Glutamatergic neuron (in vitro differentiated cells): ENCODE results near the gene OSGEP. TPM values are rescaled to one million over a fixed set of nuclear protein-coding genes. Genes with fewer than 3 reads are reported as not detected.
A peak's percentile ranks its signal among the peaks of the same experiment; 100 is the strongest.

Source experiments
- DNase-seq: peaks from one replicate; pipeline ENCODE4 v3.0.0; 2022
- H3K27ac Mint-ChIP-seq: one replicate; pipeline ENCODE4 v1.8.0; 2020; ENCODE audit warnings: mild to moderate bottlenecking, mixed read lengths, inconsistent platforms; ENCODE audit not compliant: unreplicated experiment
- H3K27me3 Mint-ChIP-seq: one replicate; pipeline ENCODE4 v1.8.0; 2020; ENCODE audit warnings: mild to moderate bottlenecking, moderate library complexity, mixed read lengths, inconsistent platforms; ENCODE audit not compliant: unreplicated experiment
- H3K36me3 Mint-ChIP-seq: one replicate; pipeline ENCODE4 v1.8.0; 2020; ENCODE audit warnings: mild to moderate bottlenecking, mixed read lengths, inconsistent platforms; ENCODE audit not compliant: unreplicated experiment
- H3K4me1 Mint-ChIP-seq: one replicate; pipeline ENCODE4 v1.8.0; 2020; ENCODE audit warnings: mild to moderate bottlenecking, low read depth, mixed read lengths, inconsistent platforms; ENCODE audit not compliant: unreplicated experiment
- H3K4me3 Mint-ChIP-seq: one replicate; pipeline ENCODE4 v1.8.0; 2020; ENCODE audit warnings: mild to moderate bottlenecking, mixed read lengths, inconsistent platforms; ENCODE audit not compliant: unreplicated experiment
- H3K9me3 Mint-ChIP-seq: one replicate; pipeline ENCODE4 v1.8.0; 2020; ENCODE audit warnings: mild to moderate bottlenecking, moderate library complexity, mixed read lengths, inconsistent platforms; ENCODE audit not compliant: unreplicated experiment
- total RNA-seq: library from RNA; stranded (reverse); fragmentation: NEBNext Ultra II Directional; extraction: Animal tissue kit (Norgen Biotek cat#: 25700); gene quantifications from one replicate; pipeline ENCODE4 v1.2.1, GENCODE V29; 2021; ENCODE audit not compliant: unreplicated experiment
- TF ChIP-seq, protein P1 (sequence below): fragments of 200-600 bp; sonication (generic); IDR thresholded peaks from one replicate; pipeline ENCODE4 v1.5.0; 2021; ENCODE audit not compliant: partially characterized antibody, unreplicated experiment

Gene OSGEP
- total RNA-seq, 1 donor from 2014 or later = 65.0 TPM

- H3K4me3 Mint-ChIP-seq = no peak overlapping the region
- peaks cover 8% of the 10 kb centered on the region for H3K27me3 Mint-ChIP-seq
- TF ChIP-seq, protein P1, sequence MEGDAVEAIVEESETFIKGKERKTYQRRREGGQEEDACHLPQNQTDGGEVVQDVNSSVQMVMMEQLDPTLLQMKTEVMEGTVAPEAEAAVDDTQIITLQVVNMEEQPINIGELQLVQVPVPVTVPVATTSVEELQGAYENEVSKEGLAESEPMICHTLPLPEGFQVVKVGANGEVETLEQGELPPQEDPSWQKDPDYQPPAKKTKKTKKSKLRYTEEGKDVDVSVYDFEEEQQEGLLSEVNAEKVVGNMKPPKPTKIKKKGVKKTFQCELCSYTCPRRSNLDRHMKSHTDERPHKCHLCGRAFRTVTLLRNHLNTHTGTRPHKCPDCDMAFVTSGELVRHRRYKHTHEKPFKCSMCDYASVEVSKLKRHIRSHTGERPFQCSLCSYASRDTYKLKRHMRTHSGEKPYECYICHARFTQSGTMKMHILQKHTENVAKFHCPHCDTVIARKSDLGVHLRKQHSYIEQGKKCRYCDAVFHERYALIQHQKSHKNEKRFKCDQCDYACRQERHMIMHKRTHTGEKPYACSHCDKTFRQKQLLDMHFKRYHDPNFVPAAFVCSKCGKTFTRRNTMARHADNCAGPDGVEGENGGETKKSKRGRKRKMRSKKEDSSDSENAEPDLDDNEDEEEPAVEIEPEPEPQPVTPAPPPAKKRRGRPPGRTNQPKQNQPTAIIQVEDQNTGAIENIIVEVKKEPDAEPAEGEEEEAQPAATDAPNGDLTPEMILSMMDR = no peak
- DNase-seq = no peak
- no peaks in the 10 kb centered on the region for H3K4me1 Mint-ChIP-seq
- H3K27ac Mint-ChIP-seq = no peak overlapping the region
- H3K9me3 Mint-ChIP-seq = peaks cover 5% of the 10 kb centered on the region
- H3K36me3 Mint-ChIP-seq = no peaks in the 10 kb centered on the region
Measured at GRCh38 chr14:20436363-20436755, 18.3 kb downstream of the OSGEP start.

- Mint-ChIP-seq H3K27ac (no peak within 1 kb of the TSS), H3K9me3 (peaks cover 2% of the 10 kb centered on the region), H3K27me3 (peaks cover 8% of the 10 kb centered on the region), H3K4me1 (no peaks in the 10 kb centered on the region), H3K4me3 (peak within 1 kb of the TSS; percentile 73), H3K36me3 (no peaks in the 10 kb centered on the region)
- DNase-seq = no peak
- TF ChIP-seq, protein P1 = no peak
Measured at GRCh38 chr14:20435582-20436362, 18.8 kb downstream of the OSGEP start, which contains the start of gene KLHL33. KLHL33 (minus strand) TSS chr14:20436166; CDS start chr14:20435811, 355 bp downstream.

DNA sequence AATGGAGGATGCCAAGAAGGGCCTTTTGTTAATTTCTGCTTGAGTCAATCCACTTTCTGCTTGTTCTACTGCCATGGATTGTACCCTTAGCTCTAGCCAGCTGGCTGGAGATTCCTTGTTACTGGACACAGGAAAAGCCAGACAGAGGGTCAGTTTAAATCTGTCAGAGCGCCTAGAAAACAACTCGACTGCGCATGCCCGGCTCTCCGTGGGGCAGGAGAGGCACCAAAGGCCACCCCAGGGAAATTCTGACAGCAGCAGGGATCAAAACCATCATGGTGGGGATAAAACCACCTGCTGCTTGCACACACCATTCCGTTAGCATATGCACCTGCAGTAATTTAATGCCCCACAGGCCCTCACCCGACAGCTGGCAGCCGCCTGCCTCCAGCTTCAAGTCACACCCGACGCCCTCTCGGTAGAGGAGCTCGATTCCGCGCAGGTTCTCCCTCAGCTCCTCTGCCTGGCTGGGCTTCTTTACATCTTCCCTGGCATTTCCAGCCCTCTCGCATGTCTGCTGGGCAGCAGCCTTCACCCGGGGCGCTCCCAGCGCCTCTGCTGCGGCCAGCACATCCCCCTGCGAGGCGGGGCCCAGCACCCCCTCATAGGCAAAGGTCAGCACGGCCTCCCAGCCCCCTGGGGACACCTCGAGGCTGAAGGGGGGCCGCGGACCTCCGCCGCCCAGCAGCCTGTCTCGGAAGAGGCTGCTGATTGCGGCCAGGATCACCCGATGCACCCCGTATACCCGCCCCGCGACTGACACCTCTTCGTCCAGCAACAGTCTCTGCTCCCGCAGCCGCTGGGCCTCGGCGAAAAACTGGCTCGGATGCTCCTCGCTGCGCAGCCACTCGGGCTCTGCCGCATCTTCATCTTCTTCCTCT is 19.7 kb downstream of the OSGEP start:
- TF ChIP-seq, protein P1 = no peak
- DNase-seq = peak; percentile 51
- Mint-ChIP-seq H3K4me3 (peak overlapping the region; percentile 73), H3K4me1 (no peaks in the 10 kb centered on the region), H3K27me3 (peaks cover 7% of the 10 kb centered on the region), H3K27ac (peak overlapping the region; percentile 22), H3K36me3 (no peaks in the 10 kb centered on the region), H3K9me3 (peaks cover 2% of the 10 kb centered on the region)

DNA sequence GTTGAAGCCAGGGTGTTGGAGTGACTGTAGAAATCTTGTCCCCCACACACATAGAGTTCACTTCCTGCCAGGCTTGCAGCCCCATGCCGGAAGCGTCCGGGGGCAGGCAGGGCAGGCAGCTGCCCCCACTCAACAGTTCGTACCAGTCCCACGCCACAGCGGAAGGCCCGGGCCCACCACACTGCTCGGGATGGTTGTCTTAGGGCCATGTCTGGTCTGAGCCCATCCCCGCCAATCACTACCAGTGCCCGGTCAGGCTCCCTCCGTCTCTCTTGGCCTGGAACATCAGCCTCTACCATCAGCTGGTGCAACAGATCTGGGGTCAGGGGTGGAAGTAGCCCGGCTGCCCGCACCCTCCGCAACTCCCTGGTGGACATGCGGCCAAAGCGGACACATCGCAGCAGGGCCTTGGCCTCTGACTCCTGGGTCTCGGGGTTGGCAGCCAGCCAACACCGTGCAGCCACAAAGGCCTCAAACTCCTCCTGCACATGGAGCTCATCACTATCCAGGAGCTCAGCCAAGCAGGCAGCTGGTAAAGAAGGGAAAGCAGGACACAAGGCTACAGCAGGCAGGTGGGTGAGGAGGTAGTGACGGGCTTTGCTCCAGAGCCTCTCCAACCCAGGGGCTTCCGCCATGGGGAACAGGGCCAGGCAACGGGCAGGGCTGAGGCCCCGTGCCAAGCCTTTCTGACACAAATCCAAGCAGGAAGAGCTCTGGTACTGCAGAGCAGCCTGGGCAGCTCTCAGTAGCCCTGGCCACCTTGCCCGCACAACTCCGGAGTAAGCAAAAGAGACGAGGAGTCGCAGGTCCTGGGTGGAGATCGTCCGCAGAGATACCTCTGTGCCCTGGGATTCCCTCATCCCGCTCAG is 24.6 kb downstream of the OSGEP start:
- DNase-seq = no peak
- H3K9me3 Mint-ChIP-seq = peaks cover 3% of the 10 kb centered on the region
- no peaks in the 10 kb centered on the region for H3K36me3 Mint-ChIP-seq
- TF ChIP-seq, protein P1 = no peak
- no peaks in the 10 kb centered on the region for H3K27me3 Mint-ChIP-seq
- H3K4me1 Mint-ChIP-seq = no peaks in the 10 kb centered on the region
- H3K27ac Mint-ChIP-seq = no peak overlapping the region
- H3K4me3 Mint-ChIP-seq = no peak overlapping the region
